Effector memory CD8-positive, alpha-beta T cell (primary cell): ENCODE results near the gene CACNA2D4.

ENCODE experiments used
- ATAC-seq: fragments of 150-1000 bp; cut with Tn5 transposase; replicated peaks from 2 replicates; pipeline ENCODE4 v1.10.0; 2021; ENCODE audit warnings: mild to moderate bottlenecking, moderate library complexity
- DNase-seq, 3 experiments: peaks; one replicate each; pipeline ENCODE4 v3.0.0; 2021
- H3K27ac Mint-ChIP-seq, 2 donors: one replicate each; pipeline ENCODE4 v1.8.0; 2022; ENCODE audit warnings: mild to moderate bottlenecking in 2 of 2, mixed read lengths in 2 of 2, moderate library complexity in 2 of 2
- H3K27me3 Mint-ChIP-seq, 2 donors: one replicate each; pipeline ENCODE4 v1.8.0; 2022; ENCODE audit warnings: mixed read lengths in 2 of 2
- H3K36me3 Mint-ChIP-seq: one replicate; pipeline ENCODE4 v1.8.0; 2022; ENCODE audit warnings: mild to moderate bottlenecking, moderate library complexity, mixed read lengths; ENCODE audit not compliant: insufficient read depth
- H3K4me1 Mint-ChIP-seq, 2 donors: one replicate each; pipeline ENCODE4 v1.8.0; 2022; ENCODE audit warnings: low read depth in 2 of 2, mixed read lengths in 2 of 2
- H3K4me3 Mint-ChIP-seq, 2 donors: one replicate each; pipeline ENCODE4 v1.8.0; 2022; ENCODE audit warnings: mild to moderate bottlenecking in 2 of 2, mixed read lengths in 2 of 2, moderate library complexity in 2 of 2
- H3K9me3 Mint-ChIP-seq, 2 donors: one replicate each; pipeline ENCODE4 v1.8.0; 2022; ENCODE audit warnings: mixed read lengths in 2 of 2

Gene CACNA2D4

DNA sequence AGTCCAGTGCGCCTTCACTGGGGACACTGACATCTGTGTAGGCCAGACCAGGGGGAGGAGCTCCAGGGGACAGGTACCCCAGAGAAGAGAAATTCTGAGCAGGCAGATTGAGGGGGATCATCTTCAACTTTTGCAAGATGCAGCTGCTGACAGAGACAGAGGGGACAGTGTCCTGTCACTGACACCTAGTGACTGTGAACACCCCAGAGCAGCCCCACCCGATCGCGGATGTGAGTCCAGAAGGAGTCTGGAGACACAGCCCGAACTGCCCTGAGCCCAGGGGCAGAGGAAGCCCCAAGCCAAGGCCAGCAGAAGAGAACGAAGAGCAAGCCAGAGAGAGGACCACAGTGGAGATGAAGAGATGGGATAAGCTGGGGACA is 119.8 kb downstream of the CACNA2D4 start:
- Mint-ChIP-seq H3K36me3 (peaks cover 15% of the 10 kb centered on the region), H3K9me3 (no peaks in the 10 kb centered on the region), H3K27me3 (no peaks in the 10 kb centered on the region), H3K4me3 (no peak overlapping the region), H3K4me1 (peaks cover 9 to 18% of the 10 kb centered on the region in 2 donors), H3K27ac (no peak overlapping the region)
- ATAC-seq: no peak
- no peak for DNase-seq

DNA sequence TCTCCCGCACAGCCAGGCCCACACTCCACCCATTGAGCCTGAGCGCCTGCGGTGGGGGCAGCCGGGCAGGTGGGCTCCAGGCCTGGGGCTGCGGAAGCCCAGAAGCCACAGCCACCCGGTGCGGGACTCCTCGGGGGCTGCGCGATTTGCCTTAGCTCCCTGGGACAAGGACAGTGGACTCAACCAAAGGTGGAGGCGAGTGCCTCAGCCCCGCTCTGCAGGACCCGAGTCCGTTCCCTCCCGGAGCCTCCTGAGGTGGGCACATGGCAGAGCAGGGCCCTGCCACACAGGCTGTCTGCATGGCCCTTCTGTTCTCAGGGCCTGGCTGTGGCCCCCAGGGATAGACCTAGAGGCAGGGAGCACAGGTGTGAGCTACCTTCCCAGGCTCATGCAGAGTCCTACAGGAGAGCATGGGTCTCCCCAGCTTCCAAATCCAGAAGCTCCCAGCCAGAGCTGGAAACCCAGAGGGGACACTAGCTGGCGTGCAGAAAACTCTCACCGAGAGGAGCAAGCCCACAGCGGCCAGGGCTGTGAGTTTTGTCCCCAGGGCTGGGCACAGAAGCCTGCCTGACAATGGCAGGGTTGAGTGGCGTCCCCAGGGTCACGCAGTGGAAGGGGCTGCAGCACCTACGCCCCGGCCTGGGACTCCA is 120.3 kb downstream of the CACNA2D4 start:
- Mint-ChIP-seq H3K27ac (peak overlapping the region in 1 of 2 donors; percentile 65), H3K9me3 (no peaks in the 10 kb centered on the region), H3K36me3 (peaks cover 15% of the 10 kb centered on the region), H3K4me3 (peak overlapping the region in 1 of 2 donors; percentile 84), H3K4me1 (peaks cover 9 to 18% of the 10 kb centered on the region in 2 donors), H3K27me3 (no peaks in the 10 kb centered on the region)
- no peak for DNase-seq
- no peak for ATAC-seq

DNA sequence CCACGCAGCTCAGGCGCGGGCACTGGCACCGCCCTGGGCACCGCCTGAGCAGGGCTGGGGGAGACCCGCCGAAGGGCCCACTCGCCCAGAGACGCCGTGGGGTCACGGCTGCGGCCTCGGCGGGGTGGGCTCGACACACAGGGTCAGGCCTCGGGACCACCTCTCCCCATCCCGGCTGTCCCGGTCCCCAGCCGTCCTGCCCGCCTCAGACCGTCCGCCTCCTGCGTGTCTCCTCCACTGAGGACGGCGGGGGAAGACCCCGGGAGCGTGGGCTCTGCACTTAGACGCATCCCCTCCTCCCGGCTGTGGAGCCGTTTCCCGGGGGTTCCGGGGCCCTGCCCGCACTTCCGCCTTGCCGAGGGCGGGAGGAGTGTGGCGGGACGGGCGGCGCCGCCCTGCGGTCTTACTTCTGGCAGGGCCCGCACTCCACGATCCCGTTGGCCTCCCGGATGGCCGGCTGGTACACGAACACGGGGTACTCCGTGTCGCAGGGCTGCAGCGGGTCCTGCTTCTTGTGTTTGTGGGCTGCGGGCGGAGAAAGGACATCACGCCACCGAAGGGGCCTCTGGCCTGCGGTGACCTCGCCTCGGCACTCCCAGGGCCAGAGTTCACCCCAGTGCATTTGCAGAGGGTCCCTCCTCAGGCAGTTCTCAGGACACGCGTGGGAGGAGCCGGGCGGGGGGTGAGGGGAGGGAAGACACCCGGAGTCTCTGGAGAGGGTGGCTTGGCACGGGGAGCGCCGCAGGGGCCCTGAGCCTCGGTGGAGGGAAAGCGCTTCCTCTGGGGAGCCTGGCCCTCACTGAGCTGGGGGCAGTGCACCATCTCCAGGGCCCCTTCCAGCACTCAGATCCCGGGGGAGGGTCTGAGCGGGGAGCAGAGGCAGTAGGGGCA is 121.2 kb downstream of the CACNA2D4 start:
- peak; percentile 9 for ATAC-seq
- peak overlapping the region; percentile 65 to 68 for H3K27ac Mint-ChIP-seq
- peaks cover 9 to 18% of the 10 kb centered on the region in 2 donors for H3K4me1 Mint-ChIP-seq
- H3K27me3 Mint-ChIP-seq: no peaks in the 10 kb centered on the region
- no peaks in the 10 kb centered on the region for H3K9me3 Mint-ChIP-seq
- H3K36me3 Mint-ChIP-seq: peaks cover 15% of the 10 kb centered on the region
- H3K4me3 Mint-ChIP-seq: peak overlapping the region; percentile 84
- DNase-seq: peak; percentile 31 to 38 (median 36)

DNA sequence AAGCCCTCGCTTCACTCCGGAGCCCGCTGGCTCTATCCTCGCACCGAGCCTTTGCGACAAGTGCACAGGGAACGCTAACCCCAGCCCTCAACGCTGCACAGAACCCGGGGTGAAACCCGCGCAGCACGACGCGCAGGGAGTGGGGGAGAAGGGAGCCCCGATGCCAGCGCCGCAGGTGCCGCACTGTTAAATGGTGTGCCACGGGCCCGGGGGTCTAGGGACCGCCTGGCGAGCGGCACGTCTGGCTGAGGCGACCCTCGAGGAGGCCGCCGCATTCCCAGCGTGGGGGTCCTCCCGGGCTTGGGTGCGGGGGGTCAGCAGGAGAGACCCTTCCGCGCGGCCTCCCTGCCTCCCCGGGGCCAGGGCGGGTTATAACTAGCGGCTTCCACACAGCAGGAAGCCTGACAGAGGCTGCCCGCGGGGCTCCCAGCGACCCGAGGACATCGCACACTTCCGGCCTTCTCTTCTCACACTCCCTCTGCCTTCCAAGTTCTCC is 121.9 kb downstream of the CACNA2D4 start:
- H3K36me3 Mint-ChIP-seq: peaks cover 15% of the 10 kb centered on the region
- DNase-seq (peak in 2 of 3 experiments; percentile 26 to 38), ATAC-seq (peak; percentile 42)
- peak overlapping the region; percentile 67 to 68 for H3K27ac Mint-ChIP-seq
- H3K4me1 Mint-ChIP-seq: peaks cover 13 to 23% of the 10 kb centered on the region in 2 donors
- no peaks in the 10 kb centered on the region for H3K27me3 Mint-ChIP-seq
- no peaks in the 10 kb centered on the region for H3K9me3 Mint-ChIP-seq
- peak overlapping the region; percentile 84 for H3K4me3 Mint-ChIP-seq

- Mint-ChIP-seq H3K4me1 (peaks cover 19 to 29% of the 10 kb centered on the region in 2 donors), H3K4me3 (peak overlapping the region; percentile 84)
Measured at GRCh38 chr12:1795785-1796514, 122.5 kb downstream of the CACNA2D4 start.

GRCh38 chr12:1795221-1795784 is 123.1 kb downstream of the CACNA2D4 start:
- Mint-ChIP-seq H3K27ac (peak overlapping the region in 1 of 2 donors; percentile 67), H3K36me3 (peaks cover 15% of the 10 kb centered on the region), H3K27me3 (no peaks in the 10 kb centered on the region), H3K9me3 (no peaks in the 10 kb centered on the region), H3K4me1 (peaks cover 20 to 31% of the 10 kb centered on the region in 2 donors), H3K4me3 (peak overlapping the region; percentile 84)
- no peak for DNase-seq
- no peak for ATAC-seq

More at GRCh38 chr12:1795785-1796514, 122.5 kb downstream of the CACNA2D4 start:
- no peaks in the 10 kb centered on the region for H3K9me3 Mint-ChIP-seq
- peak; percentile 91 to 95 (median 91) for DNase-seq
- H3K36me3 Mint-ChIP-seq: peaks cover 15% of the 10 kb centered on the region
- ATAC-seq: peak; percentile 93
- peak overlapping the region; percentile 67 to 68 for H3K27ac Mint-ChIP-seq
- no peaks in the 10 kb centered on the region for H3K27me3 Mint-ChIP-seq

DNA sequence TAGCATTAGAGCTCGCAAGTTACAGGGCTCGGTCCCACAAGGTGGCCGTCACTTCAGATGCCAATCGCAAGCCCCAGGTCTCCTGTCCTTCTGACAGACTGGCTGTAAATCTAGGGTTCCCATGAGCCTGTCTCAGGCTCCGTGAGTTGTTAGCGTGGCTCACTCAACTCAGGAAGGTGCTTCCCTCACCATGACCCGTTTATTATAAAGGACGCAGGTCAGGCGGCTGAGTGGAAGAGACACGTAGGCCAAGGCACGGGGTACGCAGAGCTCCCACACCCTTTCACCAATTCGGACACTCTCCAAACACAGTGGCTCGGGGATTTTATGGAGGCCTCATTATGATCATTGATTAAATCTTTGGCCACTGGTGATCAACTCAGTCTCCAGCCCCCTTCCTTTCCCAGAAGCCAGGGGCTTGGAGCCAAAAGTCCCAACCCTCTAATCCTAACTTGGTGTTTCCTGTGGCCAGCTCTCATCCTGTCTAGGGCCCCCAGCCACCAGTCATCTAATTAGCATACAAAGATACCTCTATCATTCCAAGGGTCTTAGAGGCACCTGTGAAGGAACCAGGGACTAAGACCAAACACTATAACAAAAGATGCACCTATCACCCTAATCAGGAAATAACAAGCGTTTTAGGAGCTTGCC is 123.9 kb downstream of the CACNA2D4 start:
- Mint-ChIP-seq H3K9me3 (no peaks in the 10 kb centered on the region), H3K36me3 (peaks cover 15% of the 10 kb centered on the region), H3K27ac (no peak overlapping the region), H3K4me3 (no peak overlapping the region), H3K4me1 (peaks cover 20 to 26% of the 10 kb centered on the region in 2 donors), H3K27me3 (no peaks in the 10 kb centered on the region)
- DNase-seq (no peak), ATAC-seq (no peak)

- Mint-ChIP-seq H3K4me3 (no peak overlapping the region), H3K36me3 (peaks cover 13% of the 10 kb centered on the region), H3K4me1 (peaks cover 20 to 22% of the 10 kb centered on the region in 2 donors), H3K27me3 (no peaks in the 10 kb centered on the region), H3K9me3 (no peaks in the 10 kb centered on the region), H3K27ac (peak overlapping the region; percentile 44 to 62)
- ATAC-seq (no peak), DNase-seq (no peak)
Measured at GRCh38 chr12:1793426-1794210, 124.8 kb downstream of the CACNA2D4 start.

DNA sequence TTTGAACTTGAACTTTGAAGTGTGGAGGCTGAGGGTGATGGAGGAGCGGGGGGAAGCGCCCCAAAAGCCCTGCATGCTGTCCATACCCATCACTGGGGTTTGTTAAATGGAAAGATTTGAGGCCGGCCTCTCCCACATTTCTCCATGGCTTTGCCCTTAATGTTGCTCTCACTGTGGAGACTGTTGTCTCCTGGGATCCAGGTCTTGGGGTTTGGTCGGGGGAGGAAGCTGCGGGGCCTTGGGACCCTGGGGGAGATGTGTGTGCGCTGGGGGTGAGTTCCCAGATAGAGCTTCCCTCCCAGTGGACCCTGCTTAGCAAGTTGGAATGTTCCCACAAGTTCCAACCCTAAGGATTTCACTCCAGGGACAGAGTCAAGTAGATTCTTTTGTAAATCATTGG is 126.0 kb downstream of the CACNA2D4 start:
- Mint-ChIP-seq H3K4me3 (no peak overlapping the region), H3K4me1 (peaks cover 21 to 22% of the 10 kb centered on the region in 2 donors), H3K36me3 (peaks cover 9% of the 10 kb centered on the region), H3K27me3 (no peaks in the 10 kb centered on the region), H3K27ac (peak overlapping the region in 1 of 2 donors; percentile 91), H3K9me3 (no peaks in the 10 kb centered on the region)
- no peak for DNase-seq
- ATAC-seq: no peak

DNA sequence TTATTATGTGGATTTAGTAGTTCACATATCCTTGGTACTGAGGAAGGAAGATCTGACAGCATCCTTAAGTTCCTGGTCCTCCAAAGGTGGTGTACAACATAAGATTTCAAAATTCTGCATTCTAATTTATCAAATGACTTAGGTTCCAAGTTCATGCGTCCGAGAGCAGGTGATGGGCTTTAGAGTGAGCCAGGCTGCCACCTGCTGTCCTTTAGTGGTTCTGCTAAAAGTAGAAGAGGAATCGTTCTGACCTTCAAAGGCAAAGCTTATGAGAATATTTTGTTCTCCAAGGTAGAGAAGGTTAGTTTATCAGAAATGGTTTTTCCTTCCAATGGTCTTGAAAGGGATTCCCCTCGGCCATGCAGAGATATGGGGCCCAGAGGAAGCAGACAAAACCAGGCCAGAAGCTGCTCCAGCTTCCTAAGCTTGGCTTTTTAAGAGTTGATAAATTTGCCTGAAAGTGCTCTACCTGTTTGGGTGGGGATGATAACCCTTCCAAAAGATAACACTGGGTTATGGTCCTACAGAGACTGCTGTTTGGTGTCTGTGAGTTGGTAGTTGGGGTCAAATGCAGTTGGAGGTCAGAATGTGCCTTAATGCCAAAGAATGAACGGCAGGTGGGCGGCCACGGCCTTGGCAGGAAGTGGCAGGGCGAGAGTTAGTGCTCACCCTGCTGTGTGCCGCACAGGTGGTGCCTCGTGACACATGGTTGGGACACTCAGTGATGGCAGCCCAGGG is 127.2 kb downstream of the CACNA2D4 start:
- H3K4me3 Mint-ChIP-seq: peak overlapping the region; percentile 18 to 43
- H3K4me1 Mint-ChIP-seq: peaks cover 22 to 24% of the 10 kb centered on the region in 2 donors
- no peaks in the 10 kb centered on the region for H3K9me3 Mint-ChIP-seq
- DNase-seq: peak; percentile 62 to 70 (median 64)
- H3K36me3 Mint-ChIP-seq: peaks cover 3% of the 10 kb centered on the region
- peak; percentile 47 for ATAC-seq
- no peaks in the 10 kb centered on the region for H3K27me3 Mint-ChIP-seq
- H3K27ac Mint-ChIP-seq: peak overlapping the region; percentile 28 to 91

DNA sequence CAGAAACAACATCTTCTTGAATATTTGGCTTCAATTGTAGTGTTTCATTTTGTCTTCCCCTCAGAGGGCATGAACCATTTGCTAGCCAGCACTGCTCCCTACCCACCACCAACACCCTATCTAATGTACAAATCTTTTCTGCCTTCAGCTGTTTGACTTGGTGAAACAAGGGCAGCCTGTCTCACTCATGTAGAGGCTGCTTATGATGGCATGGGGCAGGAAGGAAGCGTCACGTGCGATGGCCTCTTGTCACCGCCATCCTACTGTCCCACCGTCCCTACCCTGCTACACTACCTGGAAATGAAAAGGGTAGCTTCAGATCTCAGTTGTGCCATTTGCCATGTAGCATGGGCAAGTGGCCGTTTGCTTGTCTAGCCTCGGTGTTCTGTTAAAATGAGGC is 128.0 kb downstream of the CACNA2D4 start:
- H3K4me1 Mint-ChIP-seq: peaks cover 17 to 20% of the 10 kb centered on the region in 2 donors
- no peaks in the 10 kb centered on the region for H3K36me3 Mint-ChIP-seq
- no peaks in the 10 kb centered on the region for H3K9me3 Mint-ChIP-seq
- H3K27ac Mint-ChIP-seq: peak overlapping the region in 1 of 2 donors; percentile 91
- no peak overlapping the region for H3K4me3 Mint-ChIP-seq
- ATAC-seq (peak; percentile 25), DNase-seq (no peak)
- no peaks in the 10 kb centered on the region for H3K27me3 Mint-ChIP-seq
